ENCODE data around the gene TNS1. TPM values are rescaled to one million over a fixed set of nuclear protein-coding genes. Genes with fewer than 3 reads are reported as not detected.
A peak's percentile ranks its signal among the peaks of the same experiment; 100 is the strongest.

TNS1 gene
- polyA plus RNA-seq, 6 donors from 2014 or later, result 0.05 to 0.57 (median 0.35) TPM; not detected in 2

- ATAC-seq (ENCODE audit: low read depth in 2 of 2) (no peak), DNase-seq (no peak)
- Mint-ChIP-seq H3K36me3 (no peaks in the 10 kb centered on the region), H3K9me3 (no peaks in the 10 kb centered on the region), H3K27ac (peak overlapping the region in 2 of 6 donors; percentile 14 to 63), H3K4me1 (no peaks in the 10 kb centered on the region), H3K4me3 (no peak overlapping the region), H3K27me3 (no peaks in the 10 kb centered on the region)
These were observed 24.8 kb upstream of the TNS1 start for GRCh38 chr2:218027426-218028188.

DNA sequence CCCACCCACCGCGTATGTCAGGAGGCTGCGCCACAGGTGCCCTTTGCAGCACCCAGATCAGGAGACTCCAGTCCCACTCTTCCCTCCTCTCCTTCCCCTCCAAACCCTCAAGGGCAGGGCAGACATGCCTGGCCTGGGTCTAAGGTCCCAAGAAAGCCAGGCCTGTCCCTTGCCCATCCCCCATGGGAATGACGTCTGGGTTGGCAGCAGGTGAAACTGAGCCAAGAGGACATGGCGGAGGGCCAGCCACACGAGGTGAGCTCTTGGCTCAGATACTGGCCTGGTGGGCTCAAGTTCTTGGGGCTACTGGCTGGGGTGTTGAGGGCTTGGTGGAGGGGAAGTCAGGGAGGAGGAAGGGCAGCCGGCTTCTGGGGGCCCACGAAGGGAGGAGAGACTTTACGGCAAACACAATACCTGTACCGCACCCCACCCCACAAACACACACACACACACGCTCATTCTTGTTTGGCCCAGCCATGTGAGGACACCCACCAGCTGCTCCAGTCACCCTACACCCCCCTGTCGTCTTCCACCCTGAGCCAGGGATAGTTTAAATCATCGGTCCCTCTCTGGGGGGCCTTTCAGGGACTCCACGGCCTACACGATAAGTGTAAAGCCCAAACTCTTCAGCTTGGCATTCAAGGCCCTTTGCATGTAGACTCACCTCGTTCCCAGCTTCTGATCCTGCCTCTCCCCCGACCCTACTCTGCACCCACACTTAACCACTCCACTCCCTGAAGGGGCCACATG is 24.1 kb upstream of the TNS1 start:
- DNase-seq (no peak), ATAC-seq (ENCODE audit: low read depth in 2 of 2) (no peak)
- Mint-ChIP-seq H3K36me3 (no peaks in the 10 kb centered on the region), H3K4me1 (no peaks in the 10 kb centered on the region), H3K9me3 (no peaks in the 10 kb centered on the region), H3K27ac (peak overlapping the region in 1 of 6 donors; percentile 63), H3K27me3 (no peaks in the 10 kb centered on the region), H3K4me3 (no peak overlapping the region)

- ATAC-seq (ENCODE audit: low read depth in 2 of 2) (no peak), DNase-seq (no peak)
- Mint-ChIP-seq H3K4me3 (no peak overlapping the region), H3K9me3 (no peaks in the 10 kb centered on the region), H3K27ac (no peak overlapping the region), H3K36me3 (no peaks in the 10 kb centered on the region), H3K4me1 (no peaks in the 10 kb centered on the region), H3K27me3 (no peaks in the 10 kb centered on the region)
These were observed 23.4 kb upstream of the TNS1 start for GRCh38 chr2:218026244-218026643.

DNA sequence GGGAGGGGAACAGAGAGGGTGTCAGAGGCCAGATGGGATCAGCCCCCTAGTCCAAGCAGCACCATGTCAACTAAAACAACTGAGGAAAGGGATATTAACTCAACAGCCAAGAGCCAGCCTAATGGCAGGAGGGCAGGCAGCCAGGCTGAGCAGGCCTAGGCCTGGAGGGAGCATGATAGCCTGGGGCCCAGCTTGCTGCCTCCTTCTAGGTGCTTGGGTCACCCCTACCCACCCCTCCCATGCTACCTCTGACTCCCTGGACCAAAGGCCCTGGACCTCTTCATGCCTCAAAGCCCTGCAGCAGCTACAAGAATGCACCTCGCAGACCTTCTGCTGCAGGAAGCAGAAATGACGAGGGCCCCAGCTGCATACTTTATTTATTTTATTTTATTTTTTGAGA is 22.1 kb upstream of the TNS1 start:
- Mint-ChIP-seq H3K9me3 (peaks cover 0 to under 1% (median 0%) of the 10 kb centered on the region in 7 donors), H3K27ac (no peak overlapping the region), H3K36me3 (no peaks in the 10 kb centered on the region), H3K27me3 (no peaks in the 10 kb centered on the region), H3K4me3 (no peak overlapping the region), H3K4me1 (peaks cover 0 to 4% (median 0%) of the 10 kb centered on the region in 3 donors)
- no peak for DNase-seq
- no peak for ATAC-seq (ENCODE audit: low read depth in 2 of 2)

DNA sequence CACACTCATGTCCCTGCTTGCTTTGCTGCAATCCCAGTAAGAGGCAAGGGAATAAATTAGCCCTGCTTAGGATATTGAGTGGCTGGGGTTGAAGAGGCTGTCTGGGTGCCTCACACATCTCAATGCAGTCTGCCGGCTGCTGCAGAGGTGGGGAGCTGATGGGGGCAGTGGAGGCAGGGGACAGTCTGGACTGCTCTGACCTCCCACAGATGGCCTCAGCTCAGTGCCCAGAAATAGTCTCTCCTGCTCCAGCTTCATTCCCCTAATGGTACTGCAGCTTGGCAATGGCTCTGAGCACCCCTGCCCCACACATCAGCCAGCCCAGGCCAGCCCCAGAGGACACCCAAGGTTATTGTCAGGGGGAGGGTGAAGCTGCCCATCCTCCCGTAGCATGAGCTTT is 21.5 kb upstream of the TNS1 start:
- no peak for ATAC-seq (ENCODE audit: low read depth in 2 of 2)
- Mint-ChIP-seq H3K4me3 (no peak overlapping the region), H3K9me3 (peaks cover 0 to 1% (median 0%) of the 10 kb centered on the region in 7 donors), H3K27ac (no peak overlapping the region), H3K4me1 (peaks cover 5 to 9% (median 5%) of the 10 kb centered on the region in 3 donors), H3K27me3 (no peaks in the 10 kb centered on the region), H3K36me3 (no peaks in the 10 kb centered on the region)
- DNase-seq, result no peak

DNA sequence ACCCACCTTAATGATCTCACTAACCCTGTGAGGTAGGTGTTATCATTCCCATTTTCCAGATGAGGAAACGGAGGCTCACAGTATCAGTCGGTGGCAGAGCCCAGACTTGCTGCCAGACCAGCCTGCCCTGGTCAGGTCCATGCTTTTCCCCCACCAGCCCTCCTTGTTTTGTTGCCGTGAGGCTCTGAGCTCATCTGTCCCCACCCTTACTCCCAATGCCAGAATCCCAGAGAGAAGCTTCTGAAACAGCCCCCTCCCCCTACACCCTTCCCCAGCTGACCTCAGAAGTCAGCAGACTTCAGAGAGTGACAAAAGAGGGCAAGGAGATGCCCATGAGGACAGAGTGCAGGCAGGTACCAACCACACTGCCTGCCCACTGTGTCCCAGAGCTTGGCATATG is 20.8 kb upstream of the TNS1 start:
- ATAC-seq (ENCODE audit: low read depth in 2 of 2), result no peak
- no peak for DNase-seq
- Mint-ChIP-seq H3K27me3 (no peaks in the 10 kb centered on the region), H3K9me3 (peaks cover 0 to 1% (median 0%) of the 10 kb centered on the region in 7 donors), H3K4me3 (no peak overlapping the region), H3K36me3 (no peaks in the 10 kb centered on the region), H3K4me1 (peaks cover 7 to 14% (median 10%) of the 10 kb centered on the region in 3 donors), H3K27ac (peak overlapping the region in 1 of 6 donors; percentile 36)

GRCh38 chr2:218022851-218023530 is 20.2 kb upstream of the TNS1 start:
- Mint-ChIP-seq H3K36me3 (no peaks in the 10 kb centered on the region), H3K9me3 (peaks cover 0 to 1% (median 0%) of the 10 kb centered on the region in 7 donors), H3K4me3 (no peak overlapping the region), H3K4me1 (peaks cover 7 to 14% (median 14%) of the 10 kb centered on the region in 3 donors), H3K27me3 (peaks cover 0 to under 1% (median 0%) of the 10 kb centered on the region in 3 donors), H3K27ac (no peak overlapping the region)
- no peak for DNase-seq
- no peak for ATAC-seq (ENCODE audit: low read depth in 2 of 2)

GRCh38 chr2:218022131-218022850 is 19.5 kb upstream of the TNS1 start:
- Mint-ChIP-seq H3K36me3 (no peaks in the 10 kb centered on the region), H3K27me3 (peaks cover 0 to 5% (median 0%) of the 10 kb centered on the region in 3 donors), H3K4me3 (peak overlapping the region in 1 of 8 donors; percentile 40), H3K27ac (peak overlapping the region in 1 of 6 donors; percentile 82), H3K4me1 (peaks cover 7 to 21% (median 17%) of the 10 kb centered on the region in 3 donors), H3K9me3 (peaks cover 0 to 1% (median 0%) of the 10 kb centered on the region in 7 donors)
- no peak for DNase-seq
- no peak for ATAC-seq (ENCODE audit: low read depth in 2 of 2)

DNA sequence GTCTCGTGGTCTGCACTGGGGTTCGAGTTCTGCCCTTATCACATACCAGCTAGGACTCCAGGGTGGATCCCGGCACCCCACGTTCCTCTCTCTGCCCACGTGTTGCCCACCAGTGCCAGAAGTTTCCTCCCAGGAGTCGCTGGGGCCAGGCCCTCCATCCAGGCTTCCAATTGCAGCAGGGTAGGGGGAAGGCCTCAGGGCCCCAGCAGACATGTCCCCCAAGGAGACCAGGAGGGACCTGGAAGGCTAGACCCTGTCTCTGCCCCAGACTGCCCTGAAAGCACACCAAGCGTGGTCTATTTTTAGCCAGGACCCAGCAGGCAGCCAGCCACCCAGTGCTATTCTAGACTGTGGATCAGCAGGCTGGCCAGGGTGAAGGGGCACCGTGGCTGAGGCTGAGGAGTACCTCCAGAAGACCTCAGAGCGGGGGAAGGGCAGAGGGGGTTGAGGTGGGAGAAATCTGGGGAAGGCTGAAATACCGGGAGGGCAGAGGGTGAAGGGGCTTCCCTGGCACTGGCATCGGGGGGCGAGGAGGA is 18.8 kb upstream of the TNS1 start:
- H3K9me3 Mint-ChIP-seq, result peaks cover 0 to 1% (median 0%) of the 10 kb centered on the region in 7 donors
- peaks cover 7 to 21% (median 19%) of the 10 kb centered on the region in 3 donors for H3K4me1 Mint-ChIP-seq
- DNase-seq, result no peak
- H3K4me3 Mint-ChIP-seq, result peak overlapping the region in 1 of 8 donors; percentile 40
- H3K36me3 Mint-ChIP-seq, result no peaks in the 10 kb centered on the region
- H3K27ac Mint-ChIP-seq, result no peak overlapping the region
- H3K27me3 Mint-ChIP-seq, result peaks cover 0 to 5% (median 0%) of the 10 kb centered on the region in 3 donors
- no peak for ATAC-seq (ENCODE audit: low read depth in 2 of 2)

- Mint-ChIP-seq H3K27ac (peak overlapping the region in 1 of 6 donors; percentile 67), H3K4me1 (peaks cover 7 to 22% (median 21%) of the 10 kb centered on the region in 3 donors), H3K9me3 (peaks cover 0 to 1% (median 0%) of the 10 kb centered on the region in 7 donors), H3K4me3 (no peak overlapping the region), H3K27me3 (peaks cover 0 to 5% (median 0%) of the 10 kb centered on the region in 3 donors), H3K36me3 (no peaks in the 10 kb centered on the region)
- no peak for DNase-seq
- no peak for ATAC-seq (ENCODE audit: low read depth in 2 of 2)
These were observed 18.3 kb upstream of the TNS1 start for GRCh38 chr2:218020966-218021535.

- Mint-ChIP-seq H3K27ac (peak overlapping the region in 1 of 6 donors; percentile 37), H3K36me3 (no peaks in the 10 kb centered on the region), H3K27me3 (peaks cover 0 to 5% (median 0%) of the 10 kb centered on the region in 3 donors), H3K4me1 (peaks cover 7 to 25% (median 21%) of the 10 kb centered on the region in 3 donors), H3K4me3 (no peak overlapping the region), H3K9me3 (peaks cover 0 to 1% (median 0%) of the 10 kb centered on the region in 7 donors)
- ATAC-seq (ENCODE audit: low read depth in 2 of 2) (no peak), DNase-seq (no peak)
These were observed 17.5 kb upstream of the TNS1 start for GRCh38 chr2:218020281-218020680.

DNA sequence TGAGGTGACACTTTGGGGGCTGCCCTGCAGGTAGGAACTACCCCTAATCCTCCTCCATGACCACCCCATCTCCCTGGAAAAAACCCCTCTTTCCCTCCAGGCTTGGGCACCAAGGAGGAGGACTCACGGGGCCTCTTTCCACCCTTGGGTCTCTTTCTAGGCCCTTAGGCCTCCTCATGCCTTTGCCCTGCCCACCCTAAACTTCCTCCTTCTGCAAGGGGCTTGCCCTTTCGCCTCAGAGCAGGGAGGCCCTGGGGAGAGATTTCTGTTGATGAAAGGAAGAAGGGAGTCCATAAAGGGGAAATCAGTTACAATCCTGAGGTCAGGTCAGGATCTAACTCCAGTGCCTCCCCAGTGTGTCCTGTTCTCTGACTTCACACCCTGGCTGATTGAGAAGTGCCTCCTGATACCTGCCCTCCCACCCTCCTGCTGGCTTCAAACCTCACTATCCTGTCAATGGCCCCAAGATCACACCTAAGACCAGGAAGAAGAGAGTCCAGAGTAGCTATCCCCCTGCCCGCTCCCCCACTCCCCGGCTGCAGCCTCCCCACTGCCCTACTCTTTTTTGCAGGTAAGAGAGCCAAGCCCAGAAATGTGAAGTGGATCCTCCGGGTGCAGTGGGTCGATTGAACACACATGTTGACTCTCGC is 16.7 kb upstream of the TNS1 start:
- peaks cover 7 to 25% (median 21%) of the 10 kb centered on the region in 3 donors for H3K4me1 Mint-ChIP-seq
- peak overlapping the region in 1 of 8 donors; percentile 3 for H3K4me3 Mint-ChIP-seq
- H3K27me3 Mint-ChIP-seq, result peaks cover 0 to 5% (median 0%) of the 10 kb centered on the region in 3 donors
- no peak for DNase-seq
- no peaks in the 10 kb centered on the region for H3K36me3 Mint-ChIP-seq
- peak in 1 of 2 donors; percentile 25 for ATAC-seq (ENCODE audit: low read depth in 2 of 2)
- peaks cover 0 to 1% (median 0%) of the 10 kb centered on the region in 7 donors for H3K9me3 Mint-ChIP-seq
- H3K27ac Mint-ChIP-seq, result peak overlapping the region in 1 of 6 donors; percentile 91

Data from naive B cell (primary cell).